Effector CD4-positive, alpha-beta T cell (primary cell): ENCODE results near the gene LRBA.

ENCODE experiments used
- DNase-seq: peaks from one replicate; pipeline ENCODE4 v3.0.0-alpha.2; 2020

The LRBA gene

DNA sequence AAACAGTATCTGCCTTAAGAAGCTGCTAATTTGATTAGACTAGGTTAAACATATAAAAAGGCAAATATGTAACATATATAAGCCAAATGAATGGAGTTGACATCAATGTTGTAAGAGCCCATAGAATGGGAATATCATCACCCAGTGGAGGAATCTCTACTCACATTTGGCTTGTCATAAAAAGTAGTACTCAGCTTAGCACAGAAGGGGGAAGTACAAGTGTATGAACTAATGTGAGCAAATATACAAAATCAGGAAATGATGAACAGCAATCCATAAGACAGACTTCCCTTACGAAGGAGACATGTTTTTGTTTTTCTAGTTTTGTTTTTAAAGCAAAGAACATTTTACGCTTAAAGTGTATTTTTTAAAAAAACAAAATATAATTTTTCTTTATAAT lies 358.2 kb downstream of the LRBA start:
- DNase-seq: no peak

DNA sequence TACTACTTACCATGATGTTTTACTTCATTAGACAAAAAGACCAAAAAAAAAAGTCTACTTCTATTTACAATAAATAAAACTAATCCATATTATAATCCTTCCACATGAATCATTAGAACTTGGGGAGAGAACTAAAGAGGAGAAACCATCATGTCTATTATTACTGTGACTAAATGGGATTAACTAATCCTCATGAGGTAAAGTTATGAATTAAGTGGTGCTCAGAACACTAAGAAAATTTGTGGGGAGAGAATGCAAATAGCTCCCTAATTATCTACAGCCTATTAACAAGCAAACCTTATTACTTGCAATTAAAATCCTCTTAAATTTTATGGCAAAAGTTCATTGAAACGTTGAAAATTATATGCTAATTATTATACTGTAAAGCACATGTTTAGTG lies 364.3 kb downstream of the LRBA start:
- DNase-seq: no peak

DNA sequence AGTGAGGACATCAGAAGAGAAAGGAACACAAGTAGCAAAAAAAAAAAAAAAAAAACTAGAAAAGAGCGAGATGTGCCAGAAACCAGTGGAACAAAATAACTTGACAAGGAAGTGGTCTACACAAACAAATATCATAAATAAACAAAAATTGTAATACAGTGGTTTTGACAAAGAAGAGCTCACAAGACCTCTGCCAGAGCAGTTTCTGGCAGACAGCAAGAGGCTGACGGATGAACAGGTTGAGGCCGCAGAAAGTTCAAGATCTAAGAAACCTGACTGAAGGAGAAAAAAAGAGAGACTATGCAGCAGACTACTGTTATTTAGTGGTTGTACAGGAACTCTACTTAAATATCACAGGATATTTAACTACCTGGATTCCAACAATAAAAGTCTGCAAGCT lies 367.0 kb downstream of the LRBA start:
- DNase-seq: no peak

DNA sequence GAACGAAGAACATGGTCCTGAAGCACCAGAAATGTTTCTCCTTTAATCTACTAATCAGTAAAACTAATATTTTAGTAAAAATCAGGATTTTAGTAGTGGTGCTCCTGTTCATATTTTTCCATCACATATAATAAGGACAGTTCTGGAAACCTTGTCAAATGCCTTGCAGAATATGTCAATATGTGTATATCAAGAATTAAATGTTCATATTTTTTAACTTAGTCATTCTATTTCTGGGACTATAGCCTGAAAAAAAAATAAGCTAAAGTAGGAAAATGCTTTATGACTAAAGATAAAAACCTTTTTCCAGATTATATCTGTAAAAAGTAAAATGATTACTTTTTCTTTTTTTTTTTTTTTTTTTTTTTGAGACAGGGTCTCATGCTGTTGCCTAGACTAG lies 368.1 kb downstream of the LRBA start:
- no peak for DNase-seq

DNA sequence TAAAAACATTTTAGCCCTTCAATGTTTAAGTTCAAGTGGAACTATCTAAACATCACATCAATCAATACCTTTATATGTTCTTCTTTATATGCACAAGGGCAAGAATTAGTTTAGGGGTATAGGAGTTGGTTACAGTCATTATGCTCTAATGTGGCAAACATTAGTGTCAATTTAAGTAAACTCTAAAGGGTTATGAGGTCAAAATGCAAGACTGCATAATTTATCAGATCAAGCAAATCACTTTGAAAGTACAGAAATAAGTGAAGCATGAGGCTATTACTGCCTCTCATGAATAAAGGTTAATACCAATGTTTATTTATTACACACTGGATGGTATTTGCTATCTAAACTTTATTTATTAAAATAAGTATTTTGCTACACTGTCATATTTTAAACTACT lies 373.5 kb downstream of the LRBA start:
- no peak for DNase-seq

DNA sequence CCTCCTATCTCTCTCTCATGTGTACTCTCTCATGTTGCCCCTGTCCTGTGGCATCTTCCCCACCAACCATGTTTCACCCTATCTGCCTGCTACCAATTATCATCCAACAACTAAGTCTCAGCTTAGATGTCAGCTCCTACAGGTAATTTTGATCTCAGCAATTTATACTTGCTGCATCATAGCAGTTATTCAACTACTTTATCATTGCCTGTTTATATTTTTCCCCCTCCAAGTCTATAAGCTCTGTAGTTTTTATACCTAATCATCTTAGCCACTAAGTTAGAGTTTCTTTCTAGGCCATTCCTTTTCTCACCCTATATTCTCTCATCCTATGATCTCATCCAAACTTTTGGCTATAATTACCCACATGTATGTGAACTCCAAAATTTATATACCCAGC lies 382.4 kb downstream of the LRBA start:
- no peak for DNase-seq

DNA sequence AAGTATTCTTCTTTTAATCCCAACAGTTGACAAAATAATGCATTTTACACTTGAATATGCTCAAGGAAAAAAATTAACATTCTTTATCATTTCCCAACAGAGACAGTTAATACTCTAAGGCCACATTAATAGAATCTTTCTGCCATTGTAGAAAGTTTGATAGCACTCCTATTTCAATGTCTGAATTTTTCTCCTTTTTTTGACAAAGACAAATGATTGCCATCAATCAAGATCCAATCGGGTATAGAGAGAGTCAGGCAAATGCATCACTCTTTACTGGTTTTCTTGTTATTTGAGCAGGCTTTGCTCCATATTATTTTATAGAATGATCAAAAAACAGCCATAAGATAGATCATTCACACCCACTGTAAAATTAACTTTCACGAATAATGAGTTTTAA lies 387.0 kb downstream of the LRBA start:
- DNase-seq: no peak

DNA sequence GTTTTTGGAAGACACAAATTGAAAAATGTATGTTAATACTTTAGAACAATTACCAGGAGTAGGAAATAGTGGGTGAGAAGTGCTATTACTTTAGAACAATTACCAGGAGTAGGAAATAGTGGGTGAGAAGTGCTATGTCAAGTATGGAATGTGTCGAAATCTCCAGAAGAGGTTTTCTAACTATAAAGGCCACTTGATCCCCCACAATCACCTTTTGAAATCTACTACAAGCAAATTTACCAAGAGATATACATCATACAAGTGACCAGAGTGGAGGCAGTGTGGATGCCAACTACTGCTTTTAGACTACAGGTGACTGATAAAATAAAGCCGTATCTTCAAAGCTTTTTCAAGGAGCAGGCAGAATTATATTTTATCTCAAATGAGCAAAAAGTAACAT lies 390.1 kb downstream of the LRBA start:
- no peak for DNase-seq

DNA sequence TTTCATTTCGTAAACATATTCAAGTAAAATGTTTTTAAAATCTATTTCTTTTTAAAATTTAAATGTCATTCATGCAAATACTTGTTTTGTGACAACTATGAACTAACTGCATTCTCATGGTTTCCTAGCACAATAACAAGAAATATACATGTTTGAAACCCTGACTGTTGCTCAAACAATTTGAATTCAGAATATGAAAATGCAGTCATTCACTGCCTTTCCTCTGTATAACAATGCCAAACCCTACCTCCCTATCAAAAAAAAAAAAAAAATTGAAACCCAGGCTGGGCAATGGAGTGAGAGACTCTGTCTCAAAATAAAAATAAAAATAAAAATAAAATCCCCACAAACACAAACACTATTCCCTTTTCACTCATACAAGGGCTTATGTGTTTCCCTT lies 391.0 kb downstream of the LRBA start:
- DNase-seq: no peak

DNA sequence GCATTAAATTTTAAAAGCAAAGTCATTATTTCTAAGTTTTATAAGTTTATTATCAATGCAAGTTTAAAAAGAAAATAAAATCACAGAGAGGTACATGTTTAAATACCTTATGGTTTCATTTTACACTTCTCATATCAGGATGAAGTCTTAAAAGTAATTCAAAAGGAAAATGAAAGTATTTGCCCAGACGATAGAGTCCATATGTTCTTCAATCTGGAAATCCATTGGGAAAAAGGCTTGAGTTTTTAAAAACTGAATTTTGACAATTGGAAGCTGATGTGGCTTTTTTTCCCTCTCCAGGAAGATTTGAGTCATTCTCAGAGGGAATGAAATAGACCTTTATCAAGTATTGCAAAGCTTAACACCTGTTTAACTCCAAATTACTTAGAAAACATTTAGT lies 396.0 kb downstream of the LRBA start:
- no peak for DNase-seq

DNA sequence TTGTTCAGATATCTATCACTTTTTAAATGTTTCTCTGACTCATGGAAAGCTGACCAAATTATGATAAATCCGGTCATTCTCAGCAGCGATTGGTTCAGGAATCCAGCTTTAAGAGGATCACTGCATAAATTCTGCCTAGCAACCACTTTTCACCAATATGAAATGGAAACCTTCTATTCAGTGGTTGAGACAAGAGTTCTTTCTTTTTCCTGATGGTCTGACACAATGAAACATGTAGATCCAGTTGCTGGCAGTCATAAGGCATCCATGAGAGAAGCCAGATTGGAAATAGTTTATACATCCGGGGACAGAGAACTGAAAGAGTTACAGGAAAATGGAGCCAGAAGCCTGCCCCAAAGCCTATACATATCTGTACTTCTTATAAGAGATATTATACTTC lies 406.0 kb downstream of the LRBA start:
- DNase-seq: no peak

DNA sequence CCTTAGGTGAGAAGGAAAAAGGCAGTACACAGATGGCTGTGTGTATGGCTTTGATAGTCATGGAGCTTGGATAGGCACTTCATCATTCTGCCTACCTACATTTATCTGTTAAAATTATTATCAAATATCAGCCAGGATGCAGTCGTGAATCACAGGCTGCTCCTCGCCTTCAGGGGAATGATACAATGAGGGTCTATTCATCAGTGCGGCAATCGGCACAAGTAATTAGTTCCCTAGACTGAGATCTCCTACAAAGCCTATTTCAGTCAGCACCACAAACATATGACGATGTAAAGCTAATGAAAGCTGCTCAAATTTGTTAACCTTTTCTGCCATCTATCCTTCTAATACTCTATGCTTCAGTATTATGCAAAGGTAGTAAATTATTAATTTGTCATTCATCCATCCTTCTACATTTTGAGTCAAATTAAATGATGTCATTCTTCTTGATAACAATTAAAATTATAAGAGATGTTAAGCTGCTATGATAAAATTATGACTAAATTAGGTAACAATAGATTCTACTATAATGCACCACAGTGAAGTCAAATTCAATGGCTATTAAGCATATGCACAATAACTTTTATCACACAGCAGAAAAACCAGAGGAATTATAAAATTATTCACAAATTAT lies 414.2 kb downstream of the LRBA start:
- no peak for DNase-seq

DNA sequence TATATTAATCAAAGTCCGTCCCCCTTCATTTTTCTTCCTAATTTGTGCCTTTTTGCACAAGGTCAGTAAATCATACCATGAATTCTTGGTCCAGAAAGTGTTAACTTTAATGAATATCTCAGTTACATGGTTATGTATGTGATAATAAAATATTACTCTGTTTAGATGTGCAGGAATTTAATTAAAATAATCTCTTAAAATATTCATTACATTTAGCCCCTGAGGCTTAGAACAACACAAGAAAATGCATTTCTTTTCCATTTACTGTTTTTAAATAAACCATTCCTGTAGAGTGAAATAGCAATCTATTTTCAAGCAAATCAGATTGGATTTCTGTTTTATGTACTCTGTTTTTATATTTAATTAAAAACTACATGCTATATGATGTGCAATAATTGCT lies 415.5 kb downstream of the LRBA start:
- DNase-seq: no peak

DNA sequence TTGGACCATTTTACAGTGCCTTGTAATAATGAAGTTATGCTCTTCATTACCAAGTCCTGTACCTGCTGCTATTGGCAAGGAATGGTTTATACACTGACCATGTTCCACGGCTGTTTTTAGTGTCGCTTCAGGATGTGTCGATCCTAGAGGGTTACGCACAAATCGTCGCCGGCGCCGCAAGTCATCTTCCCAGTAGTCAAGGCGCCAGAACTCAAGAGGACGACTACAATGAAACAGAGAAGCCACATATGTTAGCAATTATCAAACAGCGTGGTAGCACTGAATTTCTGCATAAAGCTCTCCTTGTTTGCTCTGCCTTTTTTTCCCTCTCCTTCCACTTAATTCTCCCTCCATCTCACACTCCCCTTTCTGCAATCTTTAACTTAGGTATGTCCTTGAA lies 416.2 kb downstream of the LRBA start:
- DNase-seq: no peak

DNA sequence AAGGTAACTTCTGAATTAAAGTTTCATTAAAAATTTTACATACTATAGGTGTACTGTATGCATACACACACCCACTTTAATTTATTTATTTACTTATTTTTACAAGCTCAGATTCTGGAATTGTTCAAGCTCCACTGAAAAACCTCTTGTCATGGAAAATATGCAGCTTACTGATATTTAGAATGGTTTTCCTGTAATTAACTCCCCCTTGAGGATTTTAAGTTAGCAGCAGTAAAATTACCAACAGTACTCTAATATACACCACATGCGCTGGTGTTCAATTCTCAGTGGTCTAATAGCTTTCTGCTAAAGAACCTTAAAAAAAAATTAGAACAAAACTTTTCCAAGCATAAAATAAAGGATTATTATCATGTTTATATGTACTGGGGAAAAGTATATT lies 421.1 kb downstream of the LRBA start:
- DNase-seq: no peak

DNA sequence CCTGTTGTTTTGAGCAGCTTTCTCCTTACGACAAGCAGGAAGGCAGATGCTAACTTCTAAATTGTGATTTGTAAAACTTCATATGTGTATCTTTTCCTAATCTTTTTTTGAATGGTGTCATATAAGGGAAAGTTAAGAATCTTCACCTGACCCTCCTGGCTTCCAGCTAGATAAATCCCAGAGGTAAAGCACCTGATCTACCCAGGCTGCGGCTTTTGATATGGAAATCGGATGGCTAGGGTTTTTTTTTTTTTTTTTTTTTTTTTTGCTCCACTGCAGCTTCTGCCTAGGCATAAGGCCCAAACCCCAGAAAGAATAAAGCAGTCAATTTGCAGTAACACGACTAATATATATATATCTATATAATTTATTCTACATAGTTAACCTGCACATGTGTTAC lies 423.2 kb downstream of the LRBA start:
- DNase-seq: no peak

DNA sequence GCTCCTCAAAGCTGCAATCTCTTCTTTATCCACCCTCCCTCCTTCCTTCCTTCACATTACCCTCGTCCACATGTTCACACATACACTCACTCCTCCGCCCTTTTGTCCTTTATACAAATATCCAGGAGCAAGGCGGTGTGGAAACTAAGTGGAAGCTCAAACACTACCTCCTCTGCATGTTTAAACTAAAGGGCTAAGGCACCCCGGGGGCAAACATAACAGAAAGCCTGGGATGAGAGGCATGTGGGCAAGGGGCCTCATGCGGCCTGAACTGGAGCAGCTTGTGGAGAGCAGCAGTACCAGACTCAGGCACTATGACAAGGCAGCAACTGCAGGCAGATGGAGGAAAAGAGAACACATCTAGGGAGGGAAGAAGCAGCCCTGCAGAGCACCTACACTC lies 423.7 kb downstream of the LRBA start:
- DNase-seq: no peak

DNA sequence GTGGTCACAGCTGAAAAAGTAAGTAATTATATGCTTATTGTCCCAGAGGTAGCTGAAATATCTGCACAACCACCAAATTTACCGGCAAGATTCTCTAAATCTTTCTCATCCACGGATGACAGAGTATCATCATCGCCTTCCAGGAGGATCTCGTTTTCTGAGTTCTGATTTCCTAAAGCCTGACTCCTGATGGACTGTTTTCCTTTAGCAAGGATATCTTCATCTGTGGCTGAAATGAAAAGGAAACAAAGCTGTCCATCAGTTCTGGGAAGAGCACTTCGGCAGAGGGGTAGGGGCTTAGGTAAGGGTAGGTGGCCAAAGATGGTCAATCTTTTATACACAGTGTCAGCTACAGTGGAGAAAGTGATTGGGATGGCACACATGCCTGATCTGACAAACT lies 424.5 kb downstream of the LRBA start:
- DNase-seq: no peak

DNA sequence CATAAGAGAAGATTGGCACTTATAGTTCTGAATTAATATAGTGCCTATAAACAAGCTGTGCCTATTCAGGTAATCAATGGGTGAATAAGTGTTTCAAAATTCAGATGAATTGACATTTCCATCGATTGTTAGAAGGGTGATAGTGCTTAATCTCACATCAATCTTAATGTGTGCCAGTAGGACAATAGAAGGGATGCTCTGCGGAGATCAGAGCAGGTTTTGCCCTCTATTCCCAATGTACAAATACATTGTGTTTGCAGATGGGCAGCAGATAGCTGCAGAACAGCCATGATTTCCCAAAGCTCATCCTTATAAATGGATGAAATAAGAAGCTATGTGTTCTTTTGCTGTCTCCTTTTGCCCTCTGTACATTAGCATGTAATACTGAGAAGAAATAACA lies 425.9 kb downstream of the LRBA start:
- no peak for DNase-seq

DNA sequence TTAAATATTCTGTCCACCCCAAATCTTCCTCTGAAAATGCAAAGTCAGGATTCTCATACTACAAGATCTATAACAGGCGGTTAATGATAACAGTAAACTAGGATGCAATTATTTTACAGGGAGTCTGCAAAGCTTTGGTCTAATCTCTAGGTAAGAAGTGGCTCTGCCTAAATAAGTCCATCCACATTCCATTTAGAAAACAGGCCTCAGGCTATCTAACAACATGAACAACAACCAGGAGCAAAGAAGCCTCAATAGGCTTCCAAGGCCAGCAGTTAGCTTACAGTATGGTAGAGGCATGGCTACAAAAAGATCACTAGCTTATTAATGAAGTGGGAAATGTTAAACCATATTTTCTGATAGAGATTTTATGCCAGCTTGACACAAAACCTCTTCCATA lies 426.8 kb downstream of the LRBA start:
- no peak for DNase-seq

DNA sequence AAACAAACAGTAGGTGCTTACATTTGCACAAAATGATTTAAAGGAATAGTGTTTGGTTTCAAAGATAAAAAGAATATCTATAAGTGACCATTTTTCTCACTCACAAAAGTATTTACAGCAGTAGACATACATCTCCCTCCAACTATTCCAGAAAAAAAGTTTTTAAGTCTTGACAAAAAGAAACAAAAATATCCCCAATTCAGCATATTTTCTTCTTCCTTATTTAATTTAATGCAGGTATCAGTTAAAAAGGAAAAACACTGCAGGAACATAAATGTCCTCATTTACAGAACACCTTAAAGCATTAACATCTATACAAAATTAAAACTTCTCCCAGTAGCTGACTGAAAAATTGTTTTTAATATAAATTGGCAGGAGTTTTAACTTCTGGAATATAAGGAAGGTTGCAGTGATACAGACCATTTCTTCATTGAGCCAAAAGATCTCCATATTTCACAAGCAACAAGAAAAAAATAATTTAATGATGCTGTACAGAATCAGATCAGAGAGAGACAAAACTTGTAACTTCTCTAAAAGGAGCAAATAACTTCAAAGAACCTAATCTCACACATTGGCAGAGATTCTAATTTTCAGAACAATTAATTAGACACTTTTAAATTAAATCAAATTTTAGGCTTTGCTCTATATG lies 428.8 kb downstream of the LRBA start:
- no peak for DNase-seq

DNA sequence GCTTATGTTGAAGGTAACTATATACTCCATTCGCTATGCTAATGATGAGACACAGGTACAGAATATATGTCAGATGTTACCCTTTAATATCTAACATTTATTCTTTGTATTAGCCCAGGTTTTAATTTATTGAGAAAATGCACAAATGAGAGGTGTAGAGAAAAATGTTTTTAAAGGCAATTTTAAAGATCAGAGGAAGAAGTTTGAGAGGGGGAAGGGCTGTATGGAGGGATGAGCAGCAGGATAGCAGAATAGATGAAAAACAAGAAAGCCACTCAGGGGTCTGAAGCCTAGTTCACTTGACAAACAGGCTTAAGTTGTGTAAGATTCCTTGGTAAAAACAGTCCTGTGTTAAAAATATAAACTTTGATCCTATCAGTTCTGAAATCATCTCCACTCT lies 429.5 kb downstream of the LRBA start:
- DNase-seq: no peak

DNA sequence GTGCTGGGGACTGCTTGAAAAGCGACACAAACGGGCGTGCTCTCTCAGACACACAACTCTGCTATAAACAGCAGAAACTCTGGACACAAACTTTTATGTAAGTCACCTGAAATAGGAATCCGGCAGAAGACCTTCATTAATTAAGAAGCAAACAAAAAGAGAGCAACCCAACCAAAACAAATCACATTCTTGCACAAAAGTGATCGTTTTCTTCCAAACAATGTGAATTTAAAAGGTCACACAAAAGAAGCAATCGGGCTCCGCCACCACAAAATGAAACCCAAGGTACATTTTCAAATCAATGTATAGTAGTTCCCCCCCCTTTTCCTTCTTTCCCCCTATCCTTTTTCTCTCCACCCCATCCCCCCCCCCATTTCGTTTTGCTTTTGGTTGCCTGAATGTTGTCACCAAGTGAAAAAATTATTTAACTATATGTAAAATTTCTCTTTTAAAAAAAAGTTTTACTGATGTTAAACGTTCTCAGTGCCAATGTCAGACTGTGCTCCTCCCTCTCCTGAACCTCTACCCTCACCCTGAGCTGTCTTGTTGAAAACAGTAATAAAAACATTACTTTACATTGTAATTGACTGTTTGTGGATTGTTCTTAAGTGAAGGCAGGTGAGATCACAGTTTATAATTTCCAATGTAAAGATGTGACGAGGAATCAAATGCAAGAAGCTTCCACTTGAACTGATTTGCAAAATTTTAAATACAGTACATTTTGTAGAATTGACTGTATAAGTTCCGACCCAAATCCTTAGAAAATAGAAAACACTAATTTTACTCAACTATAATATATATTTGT lies 430.8 kb downstream of the LRBA start:
- DNase-seq: no peak
